GM19397 (cell line): ENCODE results near the gene TMEM183A.

Experiments
- ATAC-seq: cut with Tn5 transposase; IDR thresholded peaks from one replicate; pipeline ENCODE4 v1.9.1; 2021; ENCODE audit warnings: mild to moderate bottlenecking, moderate library complexity; ENCODE audit not compliant: unreplicated experiment

TMEM183A gene

GRCh38 chr1:203028067-203028783, 21.1 kb downstream of the TMEM183A start:
- no peak for ATAC-seq

- ATAC-seq = no peak
Measured at GRCh38 chr1:203028784-203029553, 21.8 kb downstream of the TMEM183A start.

DNA sequence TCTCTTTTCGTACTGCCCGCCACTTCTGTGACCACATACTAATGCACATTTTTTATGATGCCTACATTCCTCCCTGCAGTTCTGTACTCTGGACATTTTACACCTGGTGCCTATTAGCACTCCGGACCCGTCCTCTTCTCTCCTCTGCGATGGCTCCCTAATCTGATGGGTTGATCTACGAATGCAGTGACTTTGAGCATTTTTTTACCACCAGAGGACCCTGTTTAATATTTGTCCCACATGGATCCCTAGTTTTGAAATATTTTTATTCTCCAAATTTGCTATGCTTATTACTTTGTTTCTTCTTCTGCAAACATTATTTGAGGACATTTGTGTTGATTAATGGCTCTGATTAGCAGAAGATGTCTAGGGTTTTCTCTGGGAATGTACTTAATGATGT, 24.3 kb downstream of the TMEM183A start:
- ATAC-seq = no peak

GRCh38 chr1:203033287-203033686, 26.1 kb downstream of the TMEM183A start:
- ATAC-seq = no peak

DNA sequence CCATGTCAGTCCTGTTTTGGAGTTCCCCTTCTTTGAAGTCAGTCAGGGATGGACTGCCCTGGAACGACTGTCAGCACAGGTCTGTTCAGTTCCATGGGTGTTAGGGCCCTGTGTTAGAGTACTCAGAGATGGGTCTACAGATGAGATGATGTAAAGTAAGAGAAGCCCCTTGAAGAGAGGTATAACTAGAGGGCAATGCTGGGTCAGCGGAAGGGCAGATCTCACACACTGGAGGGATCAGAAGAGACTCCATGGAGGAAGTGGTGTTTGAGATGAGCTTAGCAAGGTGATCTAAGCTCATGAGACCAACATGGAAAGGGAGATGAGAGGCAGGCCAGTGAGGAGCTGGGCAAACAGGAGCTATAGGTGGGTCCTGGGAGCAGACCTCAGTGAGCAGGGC, 26.7 kb downstream of the TMEM183A start:
- no peak for ATAC-seq

- ATAC-seq = no peak
Measured at GRCh38 chr1:203034422-203035110, 27.4 kb downstream of the TMEM183A start.

- no peak for ATAC-seq
Measured at GRCh38 chr1:203035111-203036000, 28.2 kb downstream of the TMEM183A start.

DNA sequence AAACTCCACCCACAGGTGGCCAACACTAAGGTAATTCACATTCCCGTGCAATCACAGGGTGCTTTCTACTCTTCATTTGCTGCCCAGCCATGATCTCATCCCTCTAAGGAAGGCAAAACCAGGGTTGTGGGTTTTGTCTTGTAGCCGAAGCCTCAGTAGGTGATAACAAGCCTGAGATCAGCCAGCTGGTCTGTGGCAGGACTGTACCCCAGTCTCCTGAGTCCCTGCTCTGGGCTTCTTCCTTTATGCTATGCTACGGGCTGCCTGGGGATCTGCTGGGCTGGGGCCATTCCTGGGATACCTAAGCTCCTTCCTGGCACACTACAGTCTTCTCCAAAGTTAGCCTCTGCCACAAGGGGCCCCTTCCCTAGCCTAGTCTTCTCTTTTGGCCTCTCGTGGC, 29.0 kb downstream of the TMEM183A start:
- ATAC-seq = no peak

GRCh38 chr1:203036537-203036936, 29.4 kb downstream of the TMEM183A start:
- ATAC-seq = no peak

GRCh38 chr1:203037509-203038190, 30.5 kb downstream of the TMEM183A start:
- no peak for ATAC-seq

- no peak for ATAC-seq
Measured at GRCh38 chr1:203038217-203038741, 31.1 kb downstream of the TMEM183A start.

- no peak for ATAC-seq
Measured at GRCh38 chr1:203038891-203039608, 31.9 kb downstream of the TMEM183A start.

- ATAC-seq = no peak
Measured at GRCh38 chr1:203039609-203040512, 32.7 kb downstream of the TMEM183A start.

GRCh38 chr1:203040513-203041275, 33.5 kb downstream of the TMEM183A start:
- ATAC-seq = no peak

GRCh38 chr1:203041351-203041932, 34.3 kb downstream of the TMEM183A start:
- no peak for ATAC-seq

GRCh38 chr1:203043830-203044545, 36.8 kb downstream of the TMEM183A start:
- ATAC-seq = no peak
